GM12874 (cell line): ENCODE measurements around the gene ACER1.

Experiments used
- CTCF ChIP-seq: IDR thresholded peaks from 2 replicates; pipeline ENCODE4 v1.5.1; 2011; ENCODE audit warnings: low read depth, mild to moderate bottlenecking, control low read depth, low read length, moderate library complexity; ENCODE audit not compliant: insufficient read depth

The ACER1 gene

GRCh38 chr19:6375411-6376010 is 42.1 kb upstream of the ACER1 start, which contains the start of gene PSPN:
Gene PSPN (minus strand): TSS chr19:6375933. CDS start chr19:6375849, 84 bp downstream.
- TF ChIP-seq CTCF, result no peak

GRCh38 chr19:6374711-6375410 is 41.4 kb upstream of the ACER1 start:
- no peak for TF ChIP-seq CTCF

- no peak for TF ChIP-seq CTCF
Measured at GRCh38 chr19:6374161-6374709, 40.8 kb upstream of the ACER1 start.

- no peak for TF ChIP-seq CTCF
Measured at GRCh38 chr19:6373813-6374108, 40.3 kb upstream of the ACER1 start.

GRCh38 chr19:6373096-6373812 is 39.8 kb upstream of the ACER1 start:
- no peak for TF ChIP-seq CTCF

- TF ChIP-seq CTCF, result no peak
Measured at GRCh38 chr19:6372594-6373095, 39.2 kb upstream of the ACER1 start, which contains the start of gene ALKBH7. Gene ALKBH7 (plus strand): TSS chr19:6372794. CDS start chr19:6372821, 27 bp downstream.

GRCh38 chr19:6364353-6364752 is 30.9 kb upstream of the ACER1 start:
- TF ChIP-seq CTCF, result no peak
